Liver (tissue), 9 donors: ENCODE results near the gene EPHB2. TPM values are rescaled to one million over a fixed set of nuclear protein-coding genes. Genes with fewer than 3 reads are reported as not detected.

ENCODE experiments used
- DNase-seq: peaks from one replicate; pipeline ENCODE4 v3.0.0-alpha.2; 2017; ENCODE audit warnings: low spot score
- H3K27ac ChIP-seq, 2 donors: one replicate each; pipeline ENCODE4 v1.7.0; 2013; ENCODE audit warnings: inconsistent platforms in 2 of 2, low read length in 2 of 2, control low read depth in 1 of 2, low read depth in 1 of 2, mild to moderate bottlenecking in 1 of 2
- H3K27me3 ChIP-seq, 4 donors: one replicate each; pipeline versions ENCODE4 v1.6.1 to v1.7.0; 2013; ENCODE audit warnings: low read length in 3 of 4, inconsistent platforms in 1 of 4, mild to moderate bottlenecking in 1 of 4, moderate library complexity in 1 of 4; ENCODE audit not compliant: control insufficient read depth in 4 of 4, insufficient read depth in 4 of 4
- H3K36me3 ChIP-seq, 4 donors: one replicate each; pipeline versions ENCODE4 v1.6.1 to v1.7.0; 2013; ENCODE audit warnings: low read length in 3 of 4, mild to moderate bottlenecking in 3 of 4, low read depth in 1 of 4, moderate library complexity in 1 of 4; ENCODE audit not compliant: control insufficient read depth in 4 of 4, insufficient read depth in 3 of 4
- H3K4me1 ChIP-seq, 4 donors: one replicate each; pipeline versions ENCODE4 v1.6.1 to v1.7.0; 2013; ENCODE audit warnings: low read length in 3 of 4, mild to moderate bottlenecking in 3 of 4, moderate library complexity in 1 of 4; ENCODE audit not compliant: control insufficient read depth in 4 of 4, insufficient read depth in 4 of 4
- H3K4me3 ChIP-seq, 3 donors: one replicate each; pipeline versions ENCODE4 v1.6.1 to v1.7.0; 2013; ENCODE audit warnings: low read length in 3 of 3, control low read depth in 1 of 3, low read depth in 1 of 3, mild to moderate bottlenecking in 1 of 3
- H3K9ac ChIP-seq, 2 donors: one replicate each; pipeline ENCODE4 v1.7.0; 2013; ENCODE audit warnings: low read length in 2 of 2, mild to moderate bottlenecking in 2 of 2, moderate library complexity in 2 of 2, control low read depth in 1 of 2, low read depth in 1 of 2
- H3K9me3 ChIP-seq, 4 donors: one replicate each; pipeline versions ENCODE4 v1.6.1 to v1.7.0; 2013; ENCODE audit warnings: low read length in 3 of 4; ENCODE audit not compliant: control insufficient read depth in 4 of 4
- EGR1 ChIP-seq, 2 donors: IDR thresholded peaks; 2 replicates each; pipeline ENCODE4 v1.6.1; 2016 to 2018; ENCODE audit warnings: antibody characterized with exemption in 2 of 2, low read depth in 2 of 2
- FOXA1 ChIP-seq: IDR thresholded peaks from 2 replicates; pipeline ENCODE4 v1.6.1; 2016; ENCODE audit warnings: antibody characterized with exemption
- FOXA2 ChIP-seq: IDR thresholded peaks from 2 replicates; pipeline ENCODE4 v1.6.1; 2016; ENCODE audit warnings: antibody characterized with exemption
- GABPA ChIP-seq, 2 donors: IDR thresholded peaks in 1 of 2; conservative IDR thresholded peaks in 1 of 2; 2 replicates each; pipeline ENCODE4 v1.6.1; 2016; ENCODE audit warnings: antibody characterized with exemption in 2 of 2, mild to moderate bottlenecking in 1 of 2, moderate library complexity in 1 of 2
- HNF4A ChIP-seq, 2 donors: conservative IDR thresholded peaks; 2 replicates each; pipeline ENCODE4 v1.6.1; 2016; ENCODE audit warnings: antibody characterized with exemption in 2 of 2, mild to moderate bottlenecking in 2 of 2
- HNF4G ChIP-seq: IDR thresholded peaks from 2 replicates; pipeline ENCODE4 v1.6.1; 2016; ENCODE audit warnings: antibody characterized with exemption
- JUND ChIP-seq, 2 donors: IDR thresholded peaks; 2 replicates each; pipeline ENCODE4 v1.6.1; 2016; ENCODE audit warnings: antibody characterized with exemption in 2 of 2
- MAX ChIP-seq: IDR thresholded peaks from 2 replicates; pipeline ENCODE4 v1.6.1; 2016; ENCODE audit warnings: antibody characterized with exemption
- NR2F2 ChIP-seq: IDR thresholded peaks from 2 replicates; pipeline ENCODE4 v1.6.1; 2016; ENCODE audit warnings: antibody characterized with exemption
- RAD21 ChIP-seq, 2 donors: IDR thresholded peaks; 2 replicates each; pipeline ENCODE4 v1.6.1; 2016; ENCODE audit warnings: antibody characterized with exemption in 2 of 2, mild to moderate bottlenecking in 2 of 2
- RXRA ChIP-seq, 2 donors: IDR thresholded peaks; 2 replicates each; pipeline ENCODE4 v1.6.1; 2017 to 2018; ENCODE audit warnings: antibody characterized with exemption in 2 of 2, mild to moderate bottlenecking in 1 of 2
- SP1 ChIP-seq: IDR thresholded peaks from 2 replicates; pipeline ENCODE4 v1.6.1; 2018; ENCODE audit warnings: antibody characterized with exemption, mild to moderate bottlenecking
- TAF1 ChIP-seq: conservative IDR thresholded peaks from 2 replicates; pipeline ENCODE4 v1.6.1; 2016; ENCODE audit warnings: antibody characterized with exemption, mild to moderate bottlenecking
- WGBS: extraction: QIAGEN DNeasy Blood & Tissue Kit; methylation state at CpG from one replicate; pipeline ENCODE4 v1.1.7; 2013; 5-methylcytosine and 5-hydroxymethylcytosine counted together
- polyA plus RNA-seq, 2 donors: library from polyadenylated mRNA; stranded (reverse) in 1 of 2; unstranded in 1 of 2; fragments of 200-250 nt in 1 of 2; fragments of >200 nt in 1 of 2; fragmentation: Nextera tagmentation in 1 of 2; extraction: Ambion mirVana in 1 of 2; gene quantifications; one replicate each; pipeline versions ENCODE4 v1.2.1 to v1.2.3, GENCODE V29; 2013 to 2015
- total RNA-seq, 2 donors: library from RNA; depleted of rRNA; stranded (reverse); fragments of >200 nt; gene quantifications; one replicate each; pipeline ENCODE4 v1.2.3, GENCODE V29; 2014
- TF ChIP-seq, protein P1 (sequence below): fragments of 150-350 bp; IDR thresholded peaks from 2 replicates; pipeline ENCODE4 v1.5.1; 2017; ENCODE audit warnings: improper control_type of control experiment, low read depth, low read length; ENCODE audit not compliant: missing input control
- TF ChIP-seq, protein P2 (sequence below): IDR thresholded peaks from 2 replicates; pipeline ENCODE4 v1.6.1; 2016; ENCODE audit warnings: antibody characterized with exemption
- TF ChIP-seq, protein P3 (sequence below): IDR thresholded peaks from 2 replicates; pipeline ENCODE4 v1.6.1; 2016; ENCODE audit warnings: antibody characterized with exemption
- TF ChIP-seq, protein P4 (sequence below): IDR thresholded peaks from 2 replicates; pipeline ENCODE4 v1.6.1; 2016; ENCODE audit warnings: antibody characterized with exemption, mild to moderate bottlenecking
- donor health status: healthy.
- donor health status: healthy.
- donor health status: healthy.
- donor health status: healthy.
- donor health status: healthy.

The EPHB2 gene
- total and polyA plus RNA-seq, 4 donors = 0.07 to 1.0 (median 0.38) TPM

DNA sequence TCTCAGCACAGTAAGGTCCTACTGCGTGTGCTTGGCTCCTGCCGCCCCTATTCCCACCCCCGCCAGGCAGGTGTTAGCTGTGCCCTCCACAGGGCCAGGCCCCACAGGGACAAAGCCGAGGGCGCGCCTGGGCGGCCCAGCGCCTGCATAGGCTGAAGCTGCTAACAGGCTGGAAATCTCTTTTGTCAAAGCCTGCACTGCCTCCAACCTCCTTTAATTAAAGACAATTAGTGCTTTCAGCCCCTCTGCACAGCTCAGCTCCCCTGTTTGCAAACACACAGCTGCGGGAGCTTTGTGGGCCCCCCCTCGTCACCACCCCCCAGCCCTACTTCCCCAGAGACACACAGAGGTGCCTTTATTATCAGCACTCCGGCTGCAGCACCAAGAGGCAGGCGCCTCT, 95.9 kb downstream of the EPHB2 start:
- Histone ChIP-seq H3K27me3 (no peaks in the 10 kb centered on the region), H3K4me3 (no peak overlapping the region), H3K36me3 (no peaks in the 10 kb centered on the region), H3K4me1 (peaks cover 0 to 2% (median 0%) of the 10 kb centered on the region in 4 donors), H3K27ac (no peak overlapping the region), H3K9me3 (no peaks in the 10 kb centered on the region), H3K9ac (no peak overlapping the region)
- 92% methylated on average over 12 of the region's 12 CpGs for WGBS
- DNase-seq = no peak
- TF ChIP-seq HNF4G (no peak), HNF4A (conservative IDR thresholded peaks at IDR 0.05) (no peak), RXRA (IDR thresholded peaks at IDR 0.05) (no peak), JUND (IDR thresholded peaks at IDR 0.05) (no peak), TAF1 (no peak), NR2F2 (no peak), SP1 (no peak), FOXA2 (no peak), EGR1 (IDR thresholded peaks at IDR 0.05; ENCODE audit: low read depth in 2 of 2) (no peak), MAX (no peak)
- TF ChIP-seq, protein P1, sequence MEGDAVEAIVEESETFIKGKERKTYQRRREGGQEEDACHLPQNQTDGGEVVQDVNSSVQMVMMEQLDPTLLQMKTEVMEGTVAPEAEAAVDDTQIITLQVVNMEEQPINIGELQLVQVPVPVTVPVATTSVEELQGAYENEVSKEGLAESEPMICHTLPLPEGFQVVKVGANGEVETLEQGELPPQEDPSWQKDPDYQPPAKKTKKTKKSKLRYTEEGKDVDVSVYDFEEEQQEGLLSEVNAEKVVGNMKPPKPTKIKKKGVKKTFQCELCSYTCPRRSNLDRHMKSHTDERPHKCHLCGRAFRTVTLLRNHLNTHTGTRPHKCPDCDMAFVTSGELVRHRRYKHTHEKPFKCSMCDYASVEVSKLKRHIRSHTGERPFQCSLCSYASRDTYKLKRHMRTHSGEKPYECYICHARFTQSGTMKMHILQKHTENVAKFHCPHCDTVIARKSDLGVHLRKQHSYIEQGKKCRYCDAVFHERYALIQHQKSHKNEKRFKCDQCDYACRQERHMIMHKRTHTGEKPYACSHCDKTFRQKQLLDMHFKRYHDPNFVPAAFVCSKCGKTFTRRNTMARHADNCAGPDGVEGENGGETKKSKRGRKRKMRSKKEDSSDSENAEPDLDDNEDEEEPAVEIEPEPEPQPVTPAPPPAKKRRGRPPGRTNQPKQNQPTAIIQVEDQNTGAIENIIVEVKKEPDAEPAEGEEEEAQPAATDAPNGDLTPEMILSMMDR = no peak

- no peak for DNase-seq
- Histone ChIP-seq H3K36me3 (no peaks in the 10 kb centered on the region), H3K27me3 (no peaks in the 10 kb centered on the region), H3K9me3 (no peaks in the 10 kb centered on the region), H3K27ac (no peak overlapping the region), H3K4me3 (no peak overlapping the region), H3K9ac (no peak overlapping the region), H3K4me1 (peaks cover 0 to 2% (median 0%) of the 10 kb centered on the region in 4 donors)
- WGBS = 92% methylated on average over 4 of the region's 4 CpGs
- no peak for TF ChIP-seq SP1
- no peak for TF ChIP-seq RAD21 (IDR thresholded peaks at IDR 0.05)
- TF ChIP-seq FOXA2 = no peak
- TF ChIP-seq MAX = no peak
- TF ChIP-seq EGR1 (IDR thresholded peaks at IDR 0.05; ENCODE audit: low read depth in 2 of 2) = no peak
- no peak for TF ChIP-seq HNF4A (conservative IDR thresholded peaks at IDR 0.05)
- TF ChIP-seq, protein P2, sequence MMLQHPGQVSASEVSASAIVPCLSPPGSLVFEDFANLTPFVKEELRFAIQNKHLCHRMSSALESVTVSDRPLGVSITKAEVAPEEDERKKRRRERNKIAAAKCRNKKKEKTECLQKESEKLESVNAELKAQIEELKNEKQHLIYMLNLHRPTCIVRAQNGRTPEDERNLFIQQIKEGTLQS = no peak
- TF ChIP-seq TAF1 = no peak
- TF ChIP-seq, protein P1 = no peak
- TF ChIP-seq GABPA (IDR thresholded peaks at IDR 0.05 in 1 of 2, conservative IDR thresholded peaks at IDR 0.05 in 1 of 2) = no peak
- no peak for TF ChIP-seq JUND (IDR thresholded peaks at IDR 0.05)
- TF ChIP-seq FOXA1 = no peak
- TF ChIP-seq NR2F2 = no peak
- TF ChIP-seq HNF4G = no peak
- TF ChIP-seq, protein P3, sequence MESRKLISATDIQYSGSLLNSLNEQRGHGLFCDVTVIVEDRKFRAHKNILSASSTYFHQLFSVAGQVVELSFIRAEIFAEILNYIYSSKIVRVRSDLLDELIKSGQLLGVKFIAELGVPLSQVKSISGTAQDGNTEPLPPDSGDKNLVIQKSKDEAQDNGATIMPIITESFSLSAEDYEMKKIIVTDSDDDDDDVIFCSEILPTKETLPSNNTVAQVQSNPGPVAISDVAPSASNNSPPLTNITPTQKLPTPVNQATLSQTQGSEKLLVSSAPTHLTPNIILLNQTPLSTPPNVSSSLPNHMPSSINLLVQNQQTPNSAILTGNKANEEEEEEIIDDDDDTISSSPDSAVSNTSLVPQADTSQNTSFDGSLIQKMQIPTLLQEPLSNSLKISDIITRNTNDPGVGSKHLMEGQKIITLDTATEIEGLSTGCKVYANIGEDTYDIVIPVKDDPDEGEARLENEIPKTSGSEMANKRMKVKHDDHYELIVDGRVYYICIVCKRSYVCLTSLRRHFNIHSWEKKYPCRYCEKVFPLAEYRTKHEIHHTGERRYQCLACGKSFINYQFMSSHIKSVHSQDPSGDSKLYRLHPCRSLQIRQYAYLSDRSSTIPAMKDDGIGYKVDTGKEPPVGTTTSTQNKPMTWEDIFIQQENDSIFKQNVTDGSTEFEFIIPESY = no peak
- TF ChIP-seq, protein P4, sequence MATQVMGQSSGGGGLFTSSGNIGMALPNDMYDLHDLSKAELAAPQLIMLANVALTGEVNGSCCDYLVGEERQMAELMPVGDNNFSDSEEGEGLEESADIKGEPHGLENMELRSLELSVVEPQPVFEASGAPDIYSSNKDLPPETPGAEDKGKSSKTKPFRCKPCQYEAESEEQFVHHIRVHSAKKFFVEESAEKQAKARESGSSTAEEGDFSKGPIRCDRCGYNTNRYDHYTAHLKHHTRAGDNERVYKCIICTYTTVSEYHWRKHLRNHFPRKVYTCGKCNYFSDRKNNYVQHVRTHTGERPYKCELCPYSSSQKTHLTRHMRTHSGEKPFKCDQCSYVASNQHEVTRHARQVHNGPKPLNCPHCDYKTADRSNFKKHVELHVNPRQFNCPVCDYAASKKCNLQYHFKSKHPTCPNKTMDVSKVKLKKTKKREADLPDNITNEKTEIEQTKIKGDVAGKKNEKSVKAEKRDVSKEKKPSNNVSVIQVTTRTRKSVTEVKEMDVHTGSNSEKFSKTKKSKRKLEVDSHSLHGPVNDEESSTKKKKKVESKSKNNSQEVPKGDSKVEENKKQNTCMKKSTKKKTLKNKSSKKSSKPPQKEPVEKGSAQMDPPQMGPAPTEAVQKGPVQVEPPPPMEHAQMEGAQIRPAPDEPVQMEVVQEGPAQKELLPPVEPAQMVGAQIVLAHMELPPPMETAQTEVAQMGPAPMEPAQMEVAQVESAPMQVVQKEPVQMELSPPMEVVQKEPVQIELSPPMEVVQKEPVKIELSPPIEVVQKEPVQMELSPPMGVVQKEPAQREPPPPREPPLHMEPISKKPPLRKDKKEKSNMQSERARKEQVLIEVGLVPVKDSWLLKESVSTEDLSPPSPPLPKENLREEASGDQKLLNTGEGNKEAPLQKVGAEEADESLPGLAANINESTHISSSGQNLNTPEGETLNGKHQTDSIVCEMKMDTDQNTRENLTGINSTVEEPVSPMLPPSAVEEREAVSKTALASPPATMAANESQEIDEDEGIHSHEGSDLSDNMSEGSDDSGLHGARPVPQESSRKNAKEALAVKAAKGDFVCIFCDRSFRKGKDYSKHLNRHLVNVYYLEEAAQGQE = no peak
- no peak for TF ChIP-seq RXRA (IDR thresholded peaks at IDR 0.05)
Observed at GRCh38 chr1:22807340-22807739, 96.7 kb downstream of the EPHB2 start.
